ENCODE data around the gene SQSTM1. TPM values are rescaled to one million over a fixed set of nuclear protein-coding genes. Genes with fewer than 3 reads are reported as not detected.
"Not testable (repeated sequence)": the region's sequence is repeated elsewhere in the genome, so short reads cannot be mapped to it uniquely, and the experiment has no call there.

SQSTM1 gene
- polyA plus RNA-seq, 1 donor from 2014 or later: 225 TPM

DNA sequence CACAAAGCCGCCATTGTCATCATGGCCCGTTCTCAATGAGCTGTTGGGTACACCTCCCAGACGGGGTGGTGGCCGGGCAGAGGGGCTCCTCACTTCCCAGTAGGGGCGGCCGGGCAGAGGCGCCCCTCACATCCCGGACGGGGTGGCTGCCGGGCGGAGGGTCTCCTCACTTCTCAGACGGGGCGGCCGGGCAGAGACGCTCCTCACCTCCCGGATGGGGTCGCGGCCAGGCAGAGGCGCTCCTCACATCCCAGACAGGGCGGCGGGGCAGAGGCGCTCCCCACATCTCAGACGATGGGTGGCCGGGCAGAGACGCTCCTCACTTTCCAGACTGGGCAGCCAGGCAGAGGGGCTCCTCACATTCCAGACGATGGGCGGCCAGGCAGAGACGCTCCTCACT lies 14.2 kb downstream of the SQSTM1 start:
- not testable (repeated sequence) for H3K9me3 Mint-ChIP-seq, H3K4me1 Mint-ChIP-seq, H3K27ac Mint-ChIP-seq, H3K4me3 Mint-ChIP-seq, H3K27me3 Mint-ChIP-seq, H3K36me3 Mint-ChIP-seq

DNA sequence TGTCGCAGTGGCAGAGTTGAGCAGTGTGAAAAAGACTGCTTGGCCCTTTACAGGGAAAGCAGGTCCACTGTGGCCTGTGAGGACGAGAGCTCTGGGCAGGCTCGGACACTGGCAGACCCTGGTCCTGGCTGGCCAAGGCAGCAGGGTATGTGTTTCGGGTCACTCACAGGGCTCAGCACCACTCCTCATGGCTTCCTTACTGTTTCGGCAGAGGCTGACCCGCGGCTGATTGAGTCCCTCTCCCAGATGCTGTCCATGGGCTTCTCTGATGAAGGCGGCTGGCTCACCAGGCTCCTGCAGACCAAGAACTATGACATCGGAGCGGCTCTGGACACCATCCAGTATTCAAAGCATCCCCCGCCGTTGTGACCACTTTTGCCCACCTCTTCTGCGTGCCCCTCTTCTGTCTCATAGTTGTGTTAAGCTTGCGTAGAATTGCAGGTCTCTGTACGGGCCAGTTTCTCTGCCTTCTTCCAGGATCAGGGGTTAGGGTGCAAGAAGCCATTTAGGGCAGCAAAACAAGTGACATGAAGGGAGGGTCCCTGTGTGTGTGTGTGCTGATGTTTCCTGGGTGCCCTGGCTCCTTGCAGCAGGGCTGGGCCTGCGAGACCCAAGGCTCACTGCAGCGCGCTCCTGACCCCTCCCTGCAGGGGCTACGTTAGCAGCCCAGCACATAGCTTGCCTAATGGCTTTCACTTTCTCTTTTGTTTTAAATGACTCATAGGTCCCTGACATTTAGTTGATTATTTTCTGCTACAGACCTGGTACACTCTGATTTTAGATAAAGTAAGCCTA lies 15.7 kb downstream of the SQSTM1 start:
- H3K27me3 Mint-ChIP-seq: no peaks in the 10 kb centered on the region
- peak overlapping the region in 1 of 4 donors; percentile 50 for H3K4me3 Mint-ChIP-seq
- peaks cover 2% of the 10 kb centered on the region for H3K36me3 Mint-ChIP-seq
- no peaks in the 10 kb centered on the region for H3K9me3 Mint-ChIP-seq
- H3K4me1 Mint-ChIP-seq: peaks cover 5 to 10% (median 5%) of the 10 kb centered on the region in 3 donors
- H3K27ac Mint-ChIP-seq: peak overlapping the region; percentile 76 to 98 (median 81)

DNA sequence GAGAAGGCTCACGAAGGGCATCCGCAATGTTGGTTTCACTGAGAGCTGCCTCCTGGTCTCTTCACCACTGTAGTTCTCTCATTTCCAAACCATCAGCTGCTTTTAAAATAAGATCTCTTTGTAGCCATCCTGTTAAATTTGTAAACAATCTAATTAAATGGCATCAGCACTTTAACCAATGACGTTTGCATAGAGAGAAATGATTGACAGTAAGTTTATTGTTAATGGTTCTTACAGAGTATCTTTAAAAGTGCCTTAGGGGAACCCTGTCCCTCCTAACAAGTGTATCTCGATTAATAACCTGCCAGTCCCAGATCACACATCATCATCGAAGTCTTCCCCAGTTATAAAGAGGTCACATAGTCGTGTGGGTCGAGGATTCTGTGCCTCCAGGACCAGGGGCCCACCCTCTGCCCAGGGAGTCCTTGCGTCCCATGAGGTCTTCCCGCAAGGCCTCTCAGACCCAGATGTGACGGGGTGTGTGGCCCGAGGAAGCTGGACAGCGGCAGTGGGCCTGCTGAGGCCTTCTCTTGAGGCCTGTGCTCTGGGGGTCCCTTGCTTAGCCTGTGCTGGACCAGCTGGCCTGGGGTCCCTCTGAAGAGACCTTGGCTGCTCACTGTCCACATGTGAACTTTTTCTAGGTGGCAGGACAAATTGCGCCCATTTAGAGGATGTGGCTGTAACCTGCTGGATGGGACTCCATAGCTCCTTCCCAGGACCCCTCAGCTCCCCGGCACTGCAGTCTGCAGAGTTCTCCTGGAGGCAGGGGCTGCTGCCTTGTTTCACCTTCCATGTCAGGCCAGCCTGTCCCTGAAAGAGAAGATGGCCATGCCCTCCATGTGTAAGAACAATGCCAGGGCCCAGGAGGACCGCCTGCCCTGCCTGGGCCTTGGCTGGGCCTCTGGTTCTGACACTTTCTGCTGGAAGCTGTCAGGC lies 16.6 kb downstream of the SQSTM1 start:
- Mint-ChIP-seq H3K27me3 (no peaks in the 10 kb centered on the region), H3K4me1 (peaks cover 5 to 10% (median 5%) of the 10 kb centered on the region in 3 donors), H3K9me3 (no peaks in the 10 kb centered on the region), H3K4me3 (peak overlapping the region in 1 of 4 donors; percentile 50), H3K27ac (peak overlapping the region; percentile 73 to 98 (median 76)), H3K36me3 (peaks cover 2% of the 10 kb centered on the region)

DNA sequence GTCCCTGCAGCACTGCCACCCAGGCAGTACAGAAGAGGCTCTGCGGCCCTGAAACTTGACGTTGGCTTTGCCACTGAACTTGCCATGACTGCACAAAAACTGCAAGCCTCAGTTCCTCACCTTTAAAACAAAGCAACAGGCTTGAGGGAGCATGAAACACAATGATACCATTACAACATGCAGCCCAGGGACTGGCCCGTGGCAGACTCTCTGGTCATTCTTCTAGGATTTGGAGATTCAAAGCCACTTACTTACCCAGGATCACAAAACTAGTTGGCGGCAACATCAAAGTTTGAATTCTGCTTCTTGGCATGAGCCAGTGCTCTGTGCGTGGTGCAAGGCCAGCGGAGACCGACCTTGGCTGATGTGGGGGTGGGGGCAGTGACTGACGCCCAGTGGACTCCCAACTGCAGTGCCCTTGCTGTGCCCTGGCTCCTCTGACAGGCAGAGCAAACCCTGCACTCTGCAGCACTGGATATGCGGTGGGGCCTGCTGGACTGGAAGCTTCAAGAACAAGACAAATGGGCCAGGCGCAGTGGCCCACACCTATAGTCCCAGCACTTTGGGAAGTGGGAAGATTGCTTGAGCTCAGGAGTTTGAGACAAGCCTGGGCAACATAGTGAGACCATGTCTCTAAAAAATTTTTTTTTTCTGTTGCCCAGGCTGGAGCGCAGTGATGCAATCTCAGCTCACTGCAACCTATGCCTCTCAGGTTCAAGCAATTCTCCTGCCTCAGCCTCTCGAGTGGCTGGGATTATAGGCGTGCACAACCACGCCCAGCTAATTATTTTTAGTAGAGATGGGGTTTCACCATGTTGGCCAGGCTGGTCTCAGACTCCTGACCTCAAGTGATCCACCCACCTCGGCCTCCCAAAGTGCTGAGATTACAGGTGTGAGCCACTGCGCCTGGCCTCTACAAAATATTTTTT lies 18.9 kb downstream of the SQSTM1 start:
- peaks cover 4% of the 10 kb centered on the region for H3K36me3 Mint-ChIP-seq
- peaks cover 5 to 10% (median 5%) of the 10 kb centered on the region in 3 donors for H3K4me1 Mint-ChIP-seq
- H3K4me3 Mint-ChIP-seq: no peak overlapping the region
- H3K27me3 Mint-ChIP-seq: no peaks in the 10 kb centered on the region
- no peaks in the 10 kb centered on the region for H3K9me3 Mint-ChIP-seq
- H3K27ac Mint-ChIP-seq: peak overlapping the region; percentile 16 to 94 (median 77)

DNA sequence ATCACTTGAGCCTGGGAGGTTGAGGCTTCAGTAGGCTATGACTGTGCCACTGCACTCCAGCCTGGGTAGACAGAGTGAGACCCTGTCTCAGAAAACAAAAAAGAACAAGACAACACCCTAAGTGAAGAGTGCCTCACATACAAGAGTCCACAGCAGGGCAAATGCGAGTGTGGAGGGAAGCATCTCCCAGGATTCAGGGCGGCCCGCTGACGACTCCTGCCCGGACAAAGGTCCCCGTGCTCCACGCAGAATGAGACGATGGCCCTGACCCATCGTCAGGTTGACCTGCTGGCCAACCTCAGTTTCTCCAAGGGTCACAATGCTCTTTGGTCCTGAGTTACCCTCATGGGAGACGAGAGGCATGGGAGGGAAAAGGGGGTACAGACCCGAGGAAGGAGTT lies 19.6 kb downstream of the SQSTM1 start:
- peaks cover 6% of the 10 kb centered on the region for H3K36me3 Mint-ChIP-seq
- H3K27ac Mint-ChIP-seq: peak overlapping the region in 2 of 3 donors; percentile 47 to 53
- H3K27me3 Mint-ChIP-seq: no peaks in the 10 kb centered on the region
- H3K4me3 Mint-ChIP-seq: peak overlapping the region in 1 of 4 donors; percentile 41
- peaks cover 0 to 4% (median 0%) of the 10 kb centered on the region in 3 donors for H3K9me3 Mint-ChIP-seq
- H3K4me1 Mint-ChIP-seq: peaks cover 5 to 10% (median 5%) of the 10 kb centered on the region in 3 donors

DNA sequence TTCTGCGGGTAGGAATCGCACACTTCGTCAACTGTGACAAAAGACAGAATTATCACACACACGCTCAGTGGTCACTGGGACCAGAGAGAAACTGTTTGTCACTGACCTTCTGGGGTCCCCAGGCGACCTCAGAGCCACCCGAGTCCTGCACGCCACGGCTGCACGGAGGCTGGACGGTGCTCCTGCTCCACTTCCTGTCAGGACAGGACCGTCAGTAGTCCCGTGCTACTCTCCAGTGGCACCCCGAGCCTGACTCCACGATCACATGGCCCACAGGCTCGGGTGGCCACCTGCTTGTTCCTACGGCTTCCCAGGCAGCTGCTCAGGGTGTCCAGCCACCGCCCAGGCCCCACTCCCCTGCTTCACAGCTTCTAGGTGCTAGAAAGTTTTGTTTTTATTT lies 20.1 kb downstream of the SQSTM1 start:
- H3K27me3 Mint-ChIP-seq: no peaks in the 10 kb centered on the region
- peaks cover 0 to 4% (median 0%) of the 10 kb centered on the region in 3 donors for H3K9me3 Mint-ChIP-seq
- no peak overlapping the region for H3K4me3 Mint-ChIP-seq
- no peak overlapping the region for H3K27ac Mint-ChIP-seq
- H3K36me3 Mint-ChIP-seq: peaks cover 7% of the 10 kb centered on the region
- peaks cover 3 to 10% (median 5%) of the 10 kb centered on the region in 3 donors for H3K4me1 Mint-ChIP-seq

DNA sequence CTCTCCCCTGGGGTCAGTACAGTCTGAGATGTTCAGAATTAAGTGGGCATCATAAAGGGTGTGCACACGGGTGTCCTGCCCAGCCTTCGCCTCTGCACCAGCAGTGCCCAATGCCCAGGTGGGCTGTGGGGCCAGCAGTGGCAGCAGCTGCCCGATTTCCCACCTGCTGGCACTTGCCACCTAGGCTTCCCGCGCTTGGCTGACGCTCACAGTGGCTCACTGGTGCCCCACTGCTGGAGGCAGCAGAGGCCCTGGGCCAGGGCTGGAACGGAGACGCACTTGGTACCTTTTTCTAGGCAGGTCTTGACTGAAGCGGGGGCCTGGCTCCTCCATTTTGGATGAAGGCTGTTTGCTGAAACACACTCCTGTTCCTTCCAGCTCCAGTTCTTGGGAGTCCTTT lies 20.9 kb downstream of the SQSTM1 start:
- H3K36me3 Mint-ChIP-seq: peaks cover 10% of the 10 kb centered on the region
- peaks cover 1 to 6% (median 5%) of the 10 kb centered on the region in 3 donors for H3K4me1 Mint-ChIP-seq
- H3K27me3 Mint-ChIP-seq: no peaks in the 10 kb centered on the region
- no peak overlapping the region for H3K4me3 Mint-ChIP-seq
- peaks cover 0 to 4% (median under 1%) of the 10 kb centered on the region in 3 donors for H3K9me3 Mint-ChIP-seq
- peak overlapping the region in 1 of 3 donors; percentile 45 for H3K27ac Mint-ChIP-seq

DNA sequence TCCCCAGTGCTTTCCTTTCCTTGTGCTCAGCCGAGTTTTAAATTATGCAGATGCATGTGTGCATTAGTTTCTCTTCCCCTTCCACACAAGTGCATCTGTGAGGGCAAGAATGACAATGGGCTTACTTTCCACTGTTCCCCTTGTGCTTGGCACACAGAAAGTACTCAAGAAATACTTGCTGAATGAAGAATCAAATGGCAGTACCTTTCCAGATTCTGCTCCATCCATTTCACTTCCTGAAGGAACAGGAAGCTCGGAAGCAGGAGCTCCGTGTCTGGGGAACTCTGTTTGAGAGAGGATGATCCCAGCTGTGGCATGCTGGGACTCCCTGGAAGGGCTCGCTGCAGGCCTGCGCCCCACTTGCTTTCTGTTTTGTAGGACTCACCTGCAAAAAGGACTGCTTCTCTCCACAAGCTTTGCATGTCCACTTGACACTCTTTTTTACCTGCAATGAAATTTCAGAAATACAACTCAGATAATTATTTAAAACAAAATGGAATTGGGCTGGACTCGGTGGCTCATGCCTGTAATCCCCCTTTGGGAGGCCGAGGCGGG lies 32.4 kb downstream of the SQSTM1 start:
- peak overlapping the region in 3 of 4 donors; percentile 19 to 80 (median 63) for H3K4me3 Mint-ChIP-seq
- peak overlapping the region; percentile 20 to 80 (median 60) for H3K27ac Mint-ChIP-seq
- H3K27me3 Mint-ChIP-seq: no peaks in the 10 kb centered on the region
- peaks cover 16 to 29% (median 17%) of the 10 kb centered on the region in 3 donors for H3K4me1 Mint-ChIP-seq
- H3K9me3 Mint-ChIP-seq: no peaks in the 10 kb centered on the region
- H3K36me3 Mint-ChIP-seq: peaks cover 4% of the 10 kb centered on the region

DNA sequence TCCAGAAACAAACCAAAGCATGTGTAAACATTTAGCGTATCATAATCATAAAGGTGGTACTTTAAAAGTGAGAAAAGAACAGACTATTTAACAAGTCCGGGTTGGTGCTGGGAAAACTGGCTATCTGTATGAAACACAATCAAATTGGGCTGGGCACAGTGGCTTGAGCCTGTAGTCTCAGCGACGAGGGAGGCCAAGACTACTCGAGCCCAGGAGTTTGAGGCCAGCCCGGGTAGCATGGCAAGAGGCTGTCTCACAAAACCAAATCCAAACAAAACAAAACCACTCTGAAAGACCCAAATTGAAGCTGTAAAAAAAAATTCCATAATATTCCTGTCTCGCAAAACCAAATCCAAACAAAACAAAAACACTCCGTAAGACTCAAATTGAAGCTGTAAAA lies 33.7 kb downstream of the SQSTM1 start:
- H3K27ac Mint-ChIP-seq: peak overlapping the region in 1 of 3 donors; percentile 31
- peaks cover 4% of the 10 kb centered on the region for H3K36me3 Mint-ChIP-seq
- peak overlapping the region in 2 of 4 donors; percentile 23 to 65 for H3K4me3 Mint-ChIP-seq
- H3K27me3 Mint-ChIP-seq: no peaks in the 10 kb centered on the region
- no peaks in the 10 kb centered on the region for H3K9me3 Mint-ChIP-seq
- H3K4me1 Mint-ChIP-seq: peaks cover 16 to 29% (median 18%) of the 10 kb centered on the region in 3 donors

DNA sequence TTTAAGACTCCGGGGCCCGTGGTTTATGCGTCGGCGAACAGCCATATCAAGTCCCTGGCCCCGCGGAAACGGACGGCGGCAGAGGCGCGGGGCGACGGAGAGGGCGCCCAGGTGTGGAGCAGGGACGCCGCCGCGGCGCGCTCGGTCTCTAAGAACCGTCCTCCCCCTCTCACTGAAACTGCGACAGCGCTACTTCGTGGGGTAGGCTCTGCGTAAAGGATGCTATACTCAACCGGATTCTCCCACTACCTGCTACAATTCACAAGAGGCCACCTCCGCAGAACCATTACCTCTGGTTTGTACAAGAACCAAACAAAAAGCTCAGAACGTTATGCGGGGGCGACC lies 37.5 kb downstream of the SQSTM1 start:
- peaks cover 3 to 17% (median 17%) of the 10 kb centered on the region in 3 donors for H3K4me1 Mint-ChIP-seq
- H3K27ac Mint-ChIP-seq: peak overlapping the region; percentile 88 to 94 (median 88)
- peaks cover 3% of the 10 kb centered on the region for H3K36me3 Mint-ChIP-seq
- peak overlapping the region; percentile 92 to 98 (median 93) for H3K4me3 Mint-ChIP-seq
- no peaks in the 10 kb centered on the region for H3K27me3 Mint-ChIP-seq
- H3K9me3 Mint-ChIP-seq: no peaks in the 10 kb centered on the region

DNA sequence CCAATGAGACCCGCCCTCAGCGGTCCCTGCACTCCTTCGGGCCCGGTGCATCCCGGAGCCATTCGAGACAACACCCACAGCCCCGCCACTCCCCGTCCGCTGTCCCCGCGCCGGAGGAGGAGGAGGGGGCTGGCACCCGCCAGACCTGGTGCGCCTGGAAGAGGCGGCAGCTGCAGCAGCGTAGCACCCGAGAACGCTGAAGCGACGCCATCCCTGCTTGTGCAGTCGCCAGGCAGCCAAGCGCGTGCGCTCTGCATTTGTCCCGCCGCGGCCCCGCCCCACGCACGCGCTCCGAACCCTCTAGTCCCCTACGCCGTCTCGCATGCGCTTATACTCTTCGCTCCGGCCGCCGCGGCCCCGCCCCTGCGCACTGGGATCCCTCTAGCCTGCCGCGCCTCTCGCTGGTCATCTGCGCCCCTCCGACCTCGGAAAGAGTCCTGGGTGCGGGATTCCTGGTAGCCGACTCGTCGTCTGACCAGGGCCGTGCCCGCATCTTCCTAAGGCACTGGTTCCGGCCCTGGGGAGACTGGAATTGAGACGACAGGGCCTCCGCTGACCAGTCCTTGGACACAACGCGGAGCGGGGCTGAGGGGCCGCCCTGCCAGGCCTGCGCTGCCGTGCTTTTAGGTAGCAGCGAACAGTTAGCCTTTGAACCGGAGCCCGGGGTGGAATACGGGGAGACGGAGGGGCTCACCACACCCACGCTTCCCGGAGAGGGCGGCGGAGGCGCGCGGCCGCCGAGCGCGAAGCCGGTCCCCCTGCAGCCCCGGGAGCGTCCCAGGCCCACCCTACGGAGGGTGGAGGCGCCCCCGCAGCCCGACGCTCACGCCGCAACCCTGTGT lies 38.1 kb downstream of the SQSTM1 start, which contains the start of gene MRNIP:
TSS of gene MRNIP (minus strand) at position 232 of the 842 bp plus-strand sequence. CDS start at position 211, 21 bp downstream.
- peaks cover 3% of the 10 kb centered on the region for H3K36me3 Mint-ChIP-seq
- H3K27me3 Mint-ChIP-seq: no peaks in the 10 kb centered on the region
- peaks cover 3 to 17% (median 16%) of the 10 kb centered on the region in 3 donors for H3K4me1 Mint-ChIP-seq
- H3K27ac Mint-ChIP-seq: peak within 1 kb of the TSS; percentile 88 to 94 (median 88)
- H3K9me3 Mint-ChIP-seq: no peaks in the 10 kb centered on the region
- peak within 1 kb of the TSS; percentile 92 to 98 (median 93) for H3K4me3 Mint-ChIP-seq

DNA sequence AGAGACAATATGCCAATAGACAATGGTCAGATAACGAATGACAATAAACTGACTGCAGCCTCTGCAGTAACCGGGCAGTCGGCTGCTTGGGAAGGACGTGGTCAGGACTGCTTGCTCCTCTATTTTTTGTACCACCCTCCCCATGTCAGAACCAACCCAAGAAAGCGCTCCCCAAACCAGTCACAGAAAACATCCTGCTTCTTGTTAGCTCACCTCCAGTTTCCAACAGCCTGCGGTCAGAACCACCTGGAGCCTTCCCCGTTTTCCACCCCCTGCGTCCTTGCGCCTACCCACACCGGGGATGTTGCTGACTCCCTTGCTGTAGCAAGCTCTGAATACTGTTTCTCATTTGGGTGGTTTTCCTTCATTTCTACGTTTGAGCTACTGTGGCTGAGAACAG lies 39.6 kb downstream of the SQSTM1 start:
- H3K4me3 Mint-ChIP-seq: peak overlapping the region; percentile 50 to 88 (median 78)
- H3K27ac Mint-ChIP-seq: peak overlapping the region in 1 of 3 donors; percentile 80

DNA sequence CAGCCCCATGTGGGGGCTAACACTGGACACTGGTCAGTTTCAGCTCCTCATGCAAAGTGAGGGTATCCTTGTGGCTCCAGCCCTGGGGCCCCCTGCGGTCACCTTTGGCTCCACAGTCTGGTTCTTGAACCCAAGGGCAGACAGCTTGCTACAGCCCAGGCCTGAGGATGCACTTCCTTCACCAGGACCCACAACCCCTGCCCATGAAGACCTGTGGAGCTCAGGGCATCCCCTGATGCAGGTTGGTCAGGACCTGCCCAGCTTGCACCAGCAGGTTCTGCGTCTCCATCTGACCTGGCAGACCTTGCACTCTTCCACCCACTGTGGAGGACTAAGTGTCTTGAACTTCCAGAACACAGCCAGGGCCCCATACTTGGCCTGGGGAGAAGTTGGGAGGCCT lies 41.6 kb downstream of the SQSTM1 start:
- Mint-ChIP-seq H3K9me3 (no peaks in the 10 kb centered on the region), H3K27me3 (no peaks in the 10 kb centered on the region), H3K36me3 (peaks cover 3% of the 10 kb centered on the region), H3K4me1 (peaks cover 2 to 17% (median 11%) of the 10 kb centered on the region in 3 donors), H3K4me3 (no peak overlapping the region), H3K27ac (no peak overlapping the region)

More for the DNA sequence above, 39.6 kb downstream of the SQSTM1 start:
- Mint-ChIP-seq H3K4me1 (peaks cover 3 to 17% (median 11%) of the 10 kb centered on the region in 3 donors), H3K9me3 (no peaks in the 10 kb centered on the region), H3K36me3 (peaks cover 3% of the 10 kb centered on the region), H3K27me3 (no peaks in the 10 kb centered on the region)

Data from IgD-negative memory B cell (primary cell).